Sigmoid colon (tissue), 4 donors: ENCODE measurements around the gene BLMH.

ENCODE experiments used
- CTCF ChIP-seq, 4 experiments: fragments of 450-650 bp in 3 of 4; fragments of 200-600 bp in 1 of 4; IDR thresholded peaks; one replicate each; pipeline ENCODE4 v1.5.1; 2016 to 2019; ENCODE audit warnings: antibody characterized with exemption in 4 of 4, mild to moderate bottlenecking in 3 of 4, moderate library complexity in 2 of 4
- EP300 ChIP-seq, 4 donors: sonication (generic); formaldehyde crosslinking; IDR thresholded peaks; one replicate each; pipeline ENCODE4 v1.6.1; 2017; ENCODE audit warnings: antibody characterized with exemption in 4 of 4
- POLR2A ChIP-seq, 2 donors: fragments of 450-650 bp; IDR thresholded peaks; one replicate each; pipeline ENCODE4 v1.6.1; 2016; ENCODE audit warnings: antibody characterized with exemption in 2 of 2, mild to moderate bottlenecking in 2 of 2, moderate library complexity in 2 of 2
- POLR2AphosphoS5 ChIP-seq, 4 donors: sonication (generic); formaldehyde crosslinking; IDR thresholded peaks; one replicate each; pipeline ENCODE4 v1.6.1; 2017; ENCODE audit warnings: antibody characterized with exemption in 4 of 4

GRCh38 chr17:30315106-30315505 is 23.4 kb upstream of the BLMH start:
- no peak for TF ChIP-seq CTCF (IDR thresholded peaks at IDR 0.05)
- TF ChIP-seq POLR2A (IDR thresholded peaks at IDR 0.05) = no peak
- no peak for TF ChIP-seq POLR2AphosphoS5 (IDR thresholded peaks at IDR 0.05)
- TF ChIP-seq EP300 (IDR thresholded peaks at IDR 0.05) = no peak
